Thymus (tissue), 11 donors: ENCODE data around the gene SLC28A3. TPM values are rescaled to one million over a fixed set of nuclear protein-coding genes. Genes with fewer than 3 reads are reported as not detected.
A peak's percentile ranks its signal among the peaks of the same experiment; 100 is the strongest.

Source experiments
- DNase-seq, 9 donors: peaks; one replicate each; pipeline ENCODE4 v3.0.0-alpha.2; 2013; ENCODE audit warnings: low spot score in 9 of 9, low read depth in 6 of 9, missing footprints in 1 of 9
- H3K27ac ChIP-seq, 2 donors: one replicate each; pipeline ENCODE4 v1.5.1; 2013; ENCODE audit warnings: control low read depth in 1 of 2, low read depth in 1 of 2, low read length in 1 of 2, mild to moderate bottlenecking in 1 of 2, moderate library complexity in 1 of 2
- H3K27me3 ChIP-seq, 2 donors: one replicate each; pipeline ENCODE4 v1.5.1; 2013; ENCODE audit warnings: low read length in 1 of 2; ENCODE audit not compliant: control insufficient read depth in 2 of 2, insufficient read depth in 1 of 2
- H3K36me3 ChIP-seq, 2 donors: one replicate each; pipeline ENCODE4 v1.5.1; 2013; ENCODE audit warnings: low read length in 1 of 2, mild to moderate bottlenecking in 1 of 2, moderate library complexity in 1 of 2; ENCODE audit not compliant: control insufficient read depth in 2 of 2, insufficient read depth in 2 of 2
- H3K4me1 ChIP-seq, 2 donors: one replicate each; pipeline ENCODE4 v1.5.1; 2013; ENCODE audit warnings: low read length in 2 of 2; ENCODE audit not compliant: control insufficient read depth in 2 of 2, insufficient read depth in 2 of 2
- H3K4me3 ChIP-seq, 2 donors: one replicate each; pipeline ENCODE4 v1.5.1; 2013; ENCODE audit warnings: low read length in 2 of 2, control low read depth in 1 of 2, mild to moderate bottlenecking in 1 of 2
- H3K9me3 ChIP-seq, 2 donors: one replicate each; pipeline ENCODE4 v1.5.1; 2013; ENCODE audit warnings: low read length in 1 of 2, mild to moderate bottlenecking in 1 of 2; ENCODE audit not compliant: control insufficient read depth in 2 of 2, insufficient read depth in 1 of 2
- WGBS: extraction: QIAGEN DNeasy Blood & Tissue Kit; methylation state at CpG from one replicate; pipeline ENCODE4 v1.1.7; 2013; 5-methylcytosine and 5-hydroxymethylcytosine counted together
- polyA plus RNA-seq: library from polyadenylated mRNA; stranded (reverse); fragments of 200-250 nt; gene quantifications from one replicate; pipeline ENCODE4 v1.2.3, GENCODE V29; 2013
- total RNA-seq: library from RNA; stranded (reverse); fragments of 120-200 nt; gene quantifications from one replicate; pipeline ENCODE4 v1.2.4, GENCODE V29; 2013
- donor health status: healthy.

Gene SLC28A3
- total and polyA plus RNA-seq, 2 donors, result 1.3 to 1.8 TPM

DNA sequence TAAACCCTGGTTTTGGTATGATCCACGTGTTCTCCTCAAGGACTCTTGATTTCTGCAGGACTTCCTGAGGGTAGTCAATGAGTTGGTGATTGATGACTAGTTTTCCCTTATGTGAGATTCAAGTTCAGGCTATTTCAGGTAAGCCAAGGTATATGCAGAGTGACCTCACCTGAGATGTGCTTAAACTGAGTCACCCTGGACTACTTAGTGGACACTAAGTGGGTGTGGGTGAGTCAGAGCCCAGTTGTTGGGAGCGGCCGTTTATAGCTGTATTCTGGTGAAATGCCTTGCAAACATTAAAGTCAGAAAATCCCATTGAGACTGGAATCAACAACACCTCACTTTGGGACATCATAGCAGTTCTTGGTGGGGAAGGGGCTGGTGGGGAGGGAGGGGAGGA lies 62.9 kb downstream of the SLC28A3 start:
- Histone ChIP-seq H3K27me3 (no peaks in the 10 kb centered on the region), H3K4me1 (no peaks in the 10 kb centered on the region), H3K9me3 (no peaks in the 10 kb centered on the region), H3K27ac (no peak overlapping the region), H3K4me3 (no peak overlapping the region), H3K36me3 (no peaks in the 10 kb centered on the region)
- DNase-seq, result no peak
- 93% methylated on average over 3 of the region's 3 CpGs for WGBS

DNA sequence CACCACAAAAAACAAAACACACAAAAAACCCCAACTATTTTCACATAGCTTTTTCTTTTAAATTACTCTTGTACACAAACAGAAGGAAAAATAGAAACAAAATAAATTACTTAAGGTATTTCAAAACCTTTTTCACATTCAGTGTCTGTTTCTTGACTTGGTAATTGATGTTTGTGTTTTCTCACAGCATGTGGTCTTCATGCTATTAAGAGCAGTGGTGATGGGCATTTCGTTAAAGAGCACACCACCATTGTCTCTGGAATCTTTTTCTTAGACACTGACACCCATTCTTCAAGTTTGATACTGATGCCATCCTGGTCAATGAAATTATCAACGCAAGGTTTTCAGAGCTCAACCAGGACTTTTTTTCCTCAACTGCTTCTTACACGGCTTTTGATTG lies 63.8 kb downstream of the SLC28A3 start:
- WGBS, result 93% methylated on average over 3 of the region's 3 CpGs
- Histone ChIP-seq H3K4me3 (no peak overlapping the region), H3K4me1 (no peaks in the 10 kb centered on the region), H3K27ac (no peak overlapping the region), H3K27me3 (peaks cover 2 to 6% of the 10 kb centered on the region in 2 donors), H3K36me3 (no peaks in the 10 kb centered on the region), H3K9me3 (no peaks in the 10 kb centered on the region)
- no peak for DNase-seq

- H3K9me3 ChIP-seq, result no peaks in the 10 kb centered on the region
- no peak overlapping the region for H3K4me3 ChIP-seq
- H3K27me3 ChIP-seq, result peaks cover 5 to 10% of the 10 kb centered on the region in 2 donors
- WGBS, result 82% methylated on average over 19 of the region's 19 CpGs
- no peak for DNase-seq
- no peak overlapping the region for H3K27ac ChIP-seq
- H3K36me3 ChIP-seq, result no peaks in the 10 kb centered on the region
- no peaks in the 10 kb centered on the region for H3K4me1 ChIP-seq
Measured at GRCh38 chr9:84271921-84272556, 68.5 kb downstream of the SLC28A3 start.

DNA sequence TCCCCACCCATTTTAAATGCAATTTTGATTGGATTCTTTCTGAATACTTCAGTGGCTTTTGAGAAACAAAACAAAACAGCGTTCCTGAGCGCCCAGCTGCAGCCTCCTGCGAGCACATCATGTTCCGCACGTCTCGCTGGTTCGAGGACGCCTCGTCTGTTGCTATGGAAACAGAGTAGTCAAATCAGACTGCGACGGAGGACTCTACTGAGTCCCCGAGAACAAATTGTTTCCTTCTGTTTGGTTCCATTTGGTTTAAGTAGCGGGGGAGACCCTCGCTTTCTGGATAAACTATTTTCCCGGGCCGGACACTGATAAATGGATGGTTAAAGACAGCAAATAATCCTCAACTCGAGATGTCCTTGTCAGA lies 69.0 kb downstream of the SLC28A3 start:
- no peak overlapping the region for H3K4me3 ChIP-seq
- H3K9me3 ChIP-seq, result no peaks in the 10 kb centered on the region
- peaks cover 5 to 10% of the 10 kb centered on the region in 2 donors for H3K27me3 ChIP-seq
- WGBS, result 6% methylated on average over 17 of the region's 17 CpGs
- peak; percentile 14 to 85 (median 54) for DNase-seq
- no peak overlapping the region for H3K27ac ChIP-seq
- no peaks in the 10 kb centered on the region for H3K4me1 ChIP-seq
- no peaks in the 10 kb centered on the region for H3K36me3 ChIP-seq

- no peak overlapping the region for H3K4me3 ChIP-seq
- 32% methylated on average over 9 of the region's 9 CpGs for WGBS
Measured at GRCh38 chr9:84270847-84271530, 69.6 kb downstream of the SLC28A3 start.

GRCh38 chr9:84266087-84266561 lies 74.4 kb downstream of the SLC28A3 start:
- 15% methylated on average over 5 of the region's 5 CpGs for WGBS
- H3K27me3 ChIP-seq, result peaks cover 0 to 3% of the 10 kb centered on the region in 2 donors
- no peaks in the 10 kb centered on the region for H3K9me3 ChIP-seq
- H3K4me1 ChIP-seq, result no peaks in the 10 kb centered on the region
- H3K4me3 ChIP-seq, result no peak overlapping the region
- peak in 1 of 9 donors; percentile 29 for DNase-seq
- no peaks in the 10 kb centered on the region for H3K36me3 ChIP-seq
- H3K27ac ChIP-seq, result no peak overlapping the region

More at GRCh38 chr9:84270847-84271530, 69.6 kb downstream of the SLC28A3 start:
- DNase-seq, result no peak
- Histone ChIP-seq H3K27me3 (peaks cover 5 to 10% of the 10 kb centered on the region in 2 donors), H3K36me3 (no peaks in the 10 kb centered on the region), H3K27ac (peak overlapping the region in 1 of 2 donors; percentile 2), H3K9me3 (no peaks in the 10 kb centered on the region), H3K4me1 (no peaks in the 10 kb centered on the region)

DNA sequence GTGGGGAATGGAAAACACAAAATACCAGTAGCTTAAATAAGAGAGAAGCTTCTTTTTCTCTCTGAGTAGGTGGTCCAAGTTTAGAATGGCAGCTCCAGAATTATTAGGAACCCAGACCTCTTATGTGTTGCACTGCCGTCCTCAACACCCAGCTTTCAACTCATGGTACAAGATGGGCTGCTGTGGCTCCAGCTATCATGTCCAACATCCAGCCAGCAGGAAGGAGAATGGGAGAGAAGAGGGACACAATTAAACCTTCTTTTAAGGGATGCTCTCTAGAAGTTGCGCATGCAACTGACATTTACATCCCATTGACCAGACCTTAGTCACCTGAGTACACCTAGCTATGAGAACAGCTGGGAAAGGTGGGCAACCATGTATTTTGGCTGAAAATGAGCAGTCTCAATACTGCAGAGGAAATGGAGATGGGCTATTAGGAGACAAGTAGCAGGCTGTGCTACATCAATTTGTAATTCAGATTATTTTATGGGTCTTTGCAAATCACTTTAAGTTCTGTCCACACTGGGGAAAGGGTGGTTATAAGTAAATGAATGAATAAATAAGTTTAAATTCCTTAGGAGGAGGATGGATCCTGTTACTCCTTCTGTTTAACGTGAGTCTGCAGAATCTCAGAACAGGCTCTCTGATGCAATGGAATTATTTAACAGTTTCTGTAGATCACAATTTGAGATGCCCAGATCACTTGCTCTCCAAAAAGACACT lies 76.1 kb downstream of the SLC28A3 start:
- H3K4me3 ChIP-seq, result no peak overlapping the region
- H3K27me3 ChIP-seq, result no peaks in the 10 kb centered on the region
- no peak for DNase-seq
- no peaks in the 10 kb centered on the region for H3K4me1 ChIP-seq
- WGBS, result 92% methylated on average over 3 of the region's 3 CpGs
- no peak overlapping the region for H3K27ac ChIP-seq
- H3K9me3 ChIP-seq, result no peaks in the 10 kb centered on the region
- H3K36me3 ChIP-seq, result no peaks in the 10 kb centered on the region

DNA sequence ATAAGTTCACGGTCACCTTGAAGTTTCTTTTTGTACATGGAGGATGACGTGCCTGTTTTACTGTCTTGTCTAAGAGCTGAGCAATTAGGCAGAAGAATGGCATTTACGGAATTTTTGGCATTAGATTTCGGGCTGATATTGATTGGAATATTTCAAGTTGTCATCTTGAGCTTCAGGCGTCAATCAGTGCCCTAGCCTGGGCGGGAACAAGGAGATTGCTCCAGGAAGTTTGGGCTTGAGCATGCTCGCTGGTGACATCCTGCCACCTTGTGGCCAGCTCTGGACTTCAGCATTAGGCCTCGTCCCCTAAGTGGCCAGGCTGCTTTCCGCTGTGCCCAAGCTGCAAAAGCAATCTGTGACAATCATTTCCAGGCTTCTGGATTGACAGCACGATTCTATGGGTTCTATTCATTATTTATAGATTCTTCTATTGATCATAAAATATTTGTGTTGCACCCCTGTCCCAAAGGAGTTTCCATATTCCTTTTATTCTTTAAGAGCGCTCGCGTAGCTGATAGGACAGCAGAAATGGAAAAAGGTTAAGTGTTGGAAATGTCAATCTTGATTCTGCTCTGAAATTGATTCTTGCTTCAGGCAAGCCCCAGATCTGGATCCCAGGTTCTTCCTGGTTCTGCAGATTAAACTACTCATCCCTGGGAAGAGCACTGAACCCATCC lies 79.3 kb downstream of the SLC28A3 start:
- Histone ChIP-seq H3K4me3 (no peak overlapping the region), H3K27me3 (no peaks in the 10 kb centered on the region), H3K36me3 (no peaks in the 10 kb centered on the region), H3K27ac (no peak overlapping the region), H3K9me3 (no peaks in the 10 kb centered on the region), H3K4me1 (no peaks in the 10 kb centered on the region)
- peak; percentile 5 to 50 (median 22) for DNase-seq
- 43% methylated on average over 13 of the region's 13 CpGs for WGBS
